ENCODE data around the gene SLC66A1.
A peak's percentile ranks its signal among the peaks of the same experiment; 100 is the strongest.

The SLC66A1 gene

GRCh38 chr1:19323987-19324664 is 12.0 kb downstream of the SLC66A1 start:
- no peaks in the 10 kb centered on the region for H3K9me3 Mint-ChIP-seq
- H3K27ac Mint-ChIP-seq = peak overlapping the region in 1 of 2 donors; percentile 80
- DNase-seq (no peak), ATAC-seq (replicated peaks) (no peak)
- no peaks in the 10 kb centered on the region for H3K27me3 Mint-ChIP-seq
- peaks cover 70% of the 10 kb centered on the region for H3K36me3 Mint-ChIP-seq (ENCODE audit: insufficient read depth)
- peaks cover 4% of the 10 kb centered on the region in 2 donors for H3K4me1 Mint-ChIP-seq (ENCODE audit: low read depth in 2 of 2)
- no peak overlapping the region for H3K4me3 Mint-ChIP-seq

DNA sequence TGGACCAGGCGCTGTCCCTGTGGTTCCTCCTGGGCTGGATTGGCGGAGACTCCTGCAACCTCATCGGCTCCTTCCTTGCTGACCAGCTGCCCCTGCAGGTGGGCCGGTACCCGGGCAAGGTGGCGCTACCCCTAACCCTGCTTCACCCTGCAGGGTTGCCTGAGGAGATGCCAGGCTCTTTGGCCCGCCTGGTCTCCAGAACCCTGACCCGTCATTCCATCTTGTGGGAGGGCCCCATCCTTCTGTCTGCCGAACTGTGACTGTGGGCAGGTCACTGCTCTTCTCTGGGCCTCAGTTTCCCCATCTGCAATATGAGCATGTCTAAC is 12.5 kb downstream of the SLC66A1 start:
- DNase-seq = no peak
- Mint-ChIP-seq H3K27ac (peak overlapping the region in 1 of 2 donors; percentile 80), H3K9me3 (no peaks in the 10 kb centered on the region), H3K27me3 (no peaks in the 10 kb centered on the region), H3K36me3 (ENCODE audit: insufficient read depth) (peaks cover 70% of the 10 kb centered on the region), H3K4me3 (no peak overlapping the region), H3K4me1 (ENCODE audit: low read depth in 2 of 2) (peaks cover 4% of the 10 kb centered on the region in 2 donors)
- ATAC-seq (replicated peaks) = no peak

GRCh38 chr1:19325368-19325957 is 13.3 kb downstream of the SLC66A1 start:
- Mint-ChIP-seq H3K27me3 (no peaks in the 10 kb centered on the region), H3K4me3 (no peak overlapping the region), H3K27ac (no peak overlapping the region), H3K4me1 (ENCODE audit: low read depth in 2 of 2) (peaks cover 4% of the 10 kb centered on the region in 2 donors), H3K36me3 (ENCODE audit: insufficient read depth) (peaks cover 70% of the 10 kb centered on the region), H3K9me3 (no peaks in the 10 kb centered on the region)
- ATAC-seq (replicated peaks) = no peak
- DNase-seq = no peak

GRCh38 chr1:19325958-19326747 is 14.0 kb downstream of the SLC66A1 start:
- no peaks in the 10 kb centered on the region for H3K9me3 Mint-ChIP-seq
- no peak for ATAC-seq (replicated peaks)
- no peak for DNase-seq
- peaks cover 66% of the 10 kb centered on the region for H3K36me3 Mint-ChIP-seq (ENCODE audit: insufficient read depth)
- H3K4me3 Mint-ChIP-seq = peak overlapping the region in 1 of 2 donors; percentile 6
- no peaks in the 10 kb centered on the region for H3K27me3 Mint-ChIP-seq
- peak overlapping the region; percentile 53 to 56 for H3K27ac Mint-ChIP-seq
- peaks cover 4% of the 10 kb centered on the region in 2 donors for H3K4me1 Mint-ChIP-seq (ENCODE audit: low read depth in 2 of 2)

DNA sequence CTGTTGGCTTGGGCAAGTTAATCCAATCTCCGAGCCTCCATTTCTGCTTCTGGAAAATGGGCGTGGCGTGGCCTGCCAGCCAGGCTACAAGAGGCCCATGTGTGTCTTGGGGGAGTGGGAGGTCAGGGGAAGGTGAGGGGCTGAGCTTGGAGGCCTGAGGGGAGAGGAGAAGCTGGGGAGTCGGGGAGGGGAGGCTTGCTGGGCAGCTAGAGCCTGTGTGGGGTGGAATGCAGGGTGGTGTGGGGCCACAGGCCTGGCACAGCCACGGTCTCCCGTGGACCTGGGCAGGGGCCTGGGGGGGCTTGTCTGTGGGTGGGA is 14.6 kb downstream of the SLC66A1 start:
- no peak for ATAC-seq (replicated peaks)
- DNase-seq = no peak
- Mint-ChIP-seq H3K9me3 (no peaks in the 10 kb centered on the region), H3K4me3 (no peak overlapping the region), H3K4me1 (ENCODE audit: low read depth in 2 of 2) (peaks cover 4% of the 10 kb centered on the region in 2 donors), H3K27me3 (no peaks in the 10 kb centered on the region), H3K27ac (peak overlapping the region; percentile 53 to 56), H3K36me3 (ENCODE audit: insufficient read depth) (peaks cover 66% of the 10 kb centered on the region)

GRCh38 chr1:19327301-19327700 is 15.2 kb downstream of the SLC66A1 start:
- Mint-ChIP-seq H3K27ac (peak overlapping the region in 1 of 2 donors; percentile 87), H3K27me3 (no peaks in the 10 kb centered on the region), H3K4me1 (ENCODE audit: low read depth in 2 of 2) (peaks cover 1 to 2% of the 10 kb centered on the region in 2 donors), H3K9me3 (no peaks in the 10 kb centered on the region), H3K4me3 (no peak overlapping the region), H3K36me3 (ENCODE audit: insufficient read depth) (peaks cover 65% of the 10 kb centered on the region)
- DNase-seq = no peak
- no peak for ATAC-seq (replicated peaks)

DNA sequence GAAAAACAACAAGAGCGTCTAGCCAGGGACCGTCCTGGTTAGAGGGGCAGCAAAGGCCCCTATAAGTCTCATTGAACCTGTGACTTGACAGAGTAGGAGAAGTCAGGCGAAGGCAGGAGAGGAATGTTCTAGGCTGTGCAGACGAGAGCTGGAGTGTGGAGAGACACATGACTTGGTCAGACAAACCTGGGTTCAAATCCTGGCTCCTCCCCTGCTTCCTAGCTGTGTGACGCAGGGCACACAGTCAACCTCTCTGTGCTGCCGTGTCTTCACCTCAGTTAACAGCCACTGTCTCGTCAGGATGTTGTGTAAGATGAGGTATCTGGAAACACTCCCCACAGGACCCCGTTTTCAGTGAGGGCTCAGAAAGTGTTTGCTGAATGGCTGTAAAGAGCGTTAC is 15.6 kb downstream of the SLC66A1 start:
- Mint-ChIP-seq H3K4me1 (ENCODE audit: low read depth in 2 of 2) (no peaks in the 10 kb centered on the region), H3K4me3 (no peak overlapping the region), H3K9me3 (no peaks in the 10 kb centered on the region), H3K27me3 (no peaks in the 10 kb centered on the region), H3K27ac (peak overlapping the region in 1 of 2 donors; percentile 87), H3K36me3 (ENCODE audit: insufficient read depth) (peaks cover 62% of the 10 kb centered on the region)
- no peak for DNase-seq
- ATAC-seq (replicated peaks) = no peak

DNA sequence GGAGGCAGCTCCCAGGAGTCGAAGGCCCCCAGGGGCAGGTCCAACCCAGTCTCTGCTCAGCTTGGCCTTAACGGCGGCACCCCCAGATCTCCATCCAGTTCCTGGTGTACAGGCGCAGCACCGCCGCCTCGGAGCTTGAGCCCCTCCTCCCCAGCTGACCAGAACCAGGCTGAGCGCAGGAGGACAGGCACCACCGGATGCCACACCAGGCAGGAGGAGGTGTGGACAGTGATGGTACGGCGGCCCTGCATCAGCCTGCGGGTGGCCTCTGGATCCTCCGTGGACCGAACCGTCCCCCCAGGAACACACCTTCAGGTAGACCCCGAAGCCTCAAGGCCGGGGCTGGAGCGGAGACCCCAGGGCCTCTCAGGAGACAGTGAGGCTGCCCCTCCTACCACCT is 16.4 kb downstream of the SLC66A1 start:
- DNase-seq = no peak
- no peak for ATAC-seq (replicated peaks)
- no peak overlapping the region for H3K4me3 Mint-ChIP-seq
- no peaks in the 10 kb centered on the region for H3K27me3 Mint-ChIP-seq
- H3K36me3 Mint-ChIP-seq (ENCODE audit: insufficient read depth) = peaks cover 57% of the 10 kb centered on the region
- H3K4me1 Mint-ChIP-seq (ENCODE audit: low read depth in 2 of 2) = no peaks in the 10 kb centered on the region
- no peaks in the 10 kb centered on the region for H3K9me3 Mint-ChIP-seq
- H3K27ac Mint-ChIP-seq = peak overlapping the region in 1 of 2 donors; percentile 87

DNA sequence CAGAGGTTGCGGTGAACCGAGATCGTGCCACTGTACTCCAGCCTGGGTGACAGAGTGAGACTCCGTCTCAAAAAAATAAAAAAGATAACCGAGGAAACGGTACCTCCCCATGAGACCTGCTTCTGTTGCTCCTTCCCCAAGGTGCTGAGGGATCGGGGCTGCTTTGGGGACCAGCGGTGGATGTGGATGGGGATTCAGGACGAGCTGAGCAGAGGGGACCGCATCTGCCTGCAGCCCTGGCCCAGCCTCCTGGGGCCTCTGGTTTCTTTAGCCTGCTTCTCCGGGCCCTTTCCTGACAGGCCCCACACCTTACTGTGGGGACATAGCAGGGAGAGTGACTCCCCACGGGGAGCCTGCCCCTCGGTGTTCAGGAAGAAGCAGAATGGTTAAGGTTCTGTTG is 17.1 kb downstream of the SLC66A1 start:
- DNase-seq (no peak), ATAC-seq (replicated peaks) (no peak)
- Mint-ChIP-seq H3K9me3 (no peaks in the 10 kb centered on the region), H3K4me1 (ENCODE audit: low read depth in 2 of 2) (no peaks in the 10 kb centered on the region), H3K27ac (peak overlapping the region; percentile 65 to 87), H3K36me3 (ENCODE audit: insufficient read depth) (peaks cover 51% of the 10 kb centered on the region), H3K4me3 (no peak overlapping the region), H3K27me3 (no peaks in the 10 kb centered on the region)

DNA sequence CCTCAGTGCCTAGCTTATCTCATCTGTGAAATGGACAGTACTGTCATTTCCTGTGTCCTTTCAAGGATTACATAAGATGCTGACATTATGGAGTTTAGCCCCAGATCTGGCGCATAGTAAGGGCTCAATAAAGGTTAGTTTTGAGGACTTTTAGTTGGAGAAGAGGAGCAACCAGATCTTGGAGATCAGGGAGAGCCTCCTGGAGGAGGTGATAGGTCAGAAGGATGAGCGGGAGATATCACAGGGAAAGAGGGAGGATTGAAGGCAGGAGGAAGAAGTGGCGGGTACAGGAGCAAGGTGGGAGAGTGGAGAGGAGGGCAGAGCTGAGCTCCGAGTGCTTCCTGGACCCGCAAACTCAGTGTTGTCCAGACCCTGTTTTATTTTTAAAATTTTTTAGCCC is 17.5 kb downstream of the SLC66A1 start:
- no peaks in the 10 kb centered on the region for H3K9me3 Mint-ChIP-seq
- DNase-seq = no peak
- H3K4me1 Mint-ChIP-seq (ENCODE audit: low read depth in 2 of 2) = no peaks in the 10 kb centered on the region
- H3K4me3 Mint-ChIP-seq = no peak overlapping the region
- no peak for ATAC-seq (replicated peaks)
- H3K27me3 Mint-ChIP-seq = no peaks in the 10 kb centered on the region
- peak overlapping the region; percentile 65 to 87 for H3K27ac Mint-ChIP-seq
- peaks cover 47% of the 10 kb centered on the region for H3K36me3 Mint-ChIP-seq (ENCODE audit: insufficient read depth)

GRCh38 chr1:19330449-19331135 is 18.5 kb downstream of the SLC66A1 start:
- H3K27ac Mint-ChIP-seq = peak overlapping the region; percentile 49 to 65

DNA sequence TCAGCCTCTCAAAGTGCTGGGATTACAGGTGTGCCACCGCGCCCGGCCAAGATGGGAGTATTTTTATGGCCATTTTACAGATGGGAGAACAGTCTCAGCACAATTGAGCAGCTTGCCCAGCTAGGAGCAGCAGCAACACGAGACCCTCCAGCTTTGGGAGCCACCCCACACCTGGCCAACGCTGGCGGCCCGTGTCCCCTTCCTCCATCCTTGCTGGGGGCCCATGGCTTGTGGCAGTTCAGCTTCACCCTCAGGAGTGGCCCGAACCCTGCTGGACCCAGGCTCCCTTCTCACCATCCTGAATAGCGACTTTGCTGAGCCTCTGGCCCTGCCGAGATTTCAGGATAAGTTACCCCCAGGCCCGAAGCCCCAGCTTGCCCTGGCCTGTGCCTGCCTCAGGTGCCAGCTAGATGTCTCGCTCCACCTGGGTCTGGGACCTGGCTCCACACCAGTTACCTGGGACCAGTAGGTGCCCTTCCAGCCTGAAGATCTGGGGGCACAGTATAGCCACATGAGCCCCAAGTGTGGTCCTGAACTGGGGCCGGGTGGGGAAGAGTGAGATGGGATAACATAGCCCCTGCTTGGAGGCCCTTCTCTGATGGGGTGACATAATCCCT is 19.2 kb downstream of the SLC66A1 start:
- H3K27me3 Mint-ChIP-seq = no peaks in the 10 kb centered on the region
- H3K4me3 Mint-ChIP-seq = no peak overlapping the region
- peak overlapping the region in 1 of 2 donors; percentile 49 for H3K27ac Mint-ChIP-seq
- H3K9me3 Mint-ChIP-seq = no peaks in the 10 kb centered on the region
- ATAC-seq (replicated peaks) = no peak
- H3K4me1 Mint-ChIP-seq (ENCODE audit: low read depth in 2 of 2) = peaks cover 0 to 2% of the 10 kb centered on the region in 2 donors
- peaks cover 45% of the 10 kb centered on the region for H3K36me3 Mint-ChIP-seq (ENCODE audit: insufficient read depth)
- no peak for DNase-seq

More at GRCh38 chr1:19330449-19331135, 18.5 kb downstream of the SLC66A1 start:
- no peaks in the 10 kb centered on the region for H3K9me3 Mint-ChIP-seq
- ATAC-seq (replicated peaks) (no peak), DNase-seq (no peak)
- H3K27me3 Mint-ChIP-seq = no peaks in the 10 kb centered on the region
- H3K4me3 Mint-ChIP-seq = peak overlapping the region in 1 of 2 donors; percentile 29
- no peaks in the 10 kb centered on the region for H3K4me1 Mint-ChIP-seq (ENCODE audit: low read depth in 2 of 2)
- H3K36me3 Mint-ChIP-seq (ENCODE audit: insufficient read depth) = peaks cover 45% of the 10 kb centered on the region

- DNase-seq (no peak), ATAC-seq (replicated peaks) (no peak)
- peaks cover 0 to 2% of the 10 kb centered on the region in 2 donors for H3K4me1 Mint-ChIP-seq (ENCODE audit: low read depth in 2 of 2)
- peaks cover 42% of the 10 kb centered on the region for H3K36me3 Mint-ChIP-seq (ENCODE audit: insufficient read depth)
- no peak overlapping the region for H3K4me3 Mint-ChIP-seq
- H3K27ac Mint-ChIP-seq = no peak overlapping the region
- no peaks in the 10 kb centered on the region for H3K27me3 Mint-ChIP-seq
- no peaks in the 10 kb centered on the region for H3K9me3 Mint-ChIP-seq
Observed at GRCh38 chr1:19332832-19333231, 20.7 kb downstream of the SLC66A1 start.
